Right kidney (tissue), 1 donor: ENCODE data around the gene CFAP52.
"Not testable (repeated sequence)": the region's sequence is repeated elsewhere in the genome, so short reads cannot be mapped to it uniquely, and the experiment has no call there.

Source experiments
- DNase-seq: peaks from one replicate; pipeline ENCODE4 v3.0.0-alpha.2; 2016

Gene CFAP52

DNA sequence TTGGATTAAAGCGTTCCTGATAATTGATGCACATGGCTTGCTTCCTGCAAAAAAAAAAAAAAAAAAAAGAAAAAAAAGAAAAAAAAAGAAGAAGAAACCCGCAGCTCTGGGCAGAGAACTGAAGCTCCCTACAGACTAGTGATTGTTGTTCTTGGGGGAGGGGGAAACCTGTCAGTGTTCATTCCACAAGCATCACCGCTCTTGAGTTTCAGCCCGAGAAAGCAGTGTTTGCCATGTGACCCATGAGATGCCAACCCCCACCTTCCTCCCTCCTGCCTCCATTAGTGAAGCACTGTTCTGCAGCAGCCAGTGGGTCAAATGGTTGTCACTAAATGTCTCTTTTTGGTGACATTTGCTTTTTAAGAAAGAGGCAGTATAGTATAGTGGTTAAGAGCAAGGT lies 70.6 kb downstream of the CFAP52 start:
- no peak for DNase-seq

DNA sequence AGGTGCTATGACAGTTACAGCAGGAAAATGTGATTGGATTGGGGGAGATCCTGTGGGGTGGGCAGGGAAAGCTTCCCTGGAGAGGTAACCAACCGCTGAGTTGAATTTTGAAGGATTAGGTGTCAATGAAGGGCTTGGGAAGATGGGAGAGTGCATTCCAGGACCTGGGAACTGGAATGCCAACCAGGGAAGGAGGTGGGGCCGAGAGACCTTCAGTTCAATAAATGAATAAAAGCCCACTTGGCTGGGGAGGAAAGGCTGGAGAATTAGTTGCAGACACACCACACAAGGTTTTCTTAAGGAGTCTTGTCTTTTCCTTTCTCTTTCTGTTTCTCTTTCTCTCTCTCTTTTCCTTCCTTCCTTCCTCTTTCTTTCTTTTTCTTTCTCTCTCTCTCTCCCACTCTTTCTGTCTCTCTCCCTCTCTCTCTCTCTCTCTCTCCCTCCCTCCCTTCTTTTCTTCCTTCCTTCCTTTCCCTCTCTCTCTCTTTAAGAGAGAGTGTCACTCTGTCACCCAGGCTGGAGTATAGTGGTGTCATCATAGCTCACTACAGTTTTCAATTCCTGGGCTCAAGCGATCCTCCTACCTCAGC lies 72.2 kb downstream of the CFAP52 start:
- no peak for DNase-seq

DNA sequence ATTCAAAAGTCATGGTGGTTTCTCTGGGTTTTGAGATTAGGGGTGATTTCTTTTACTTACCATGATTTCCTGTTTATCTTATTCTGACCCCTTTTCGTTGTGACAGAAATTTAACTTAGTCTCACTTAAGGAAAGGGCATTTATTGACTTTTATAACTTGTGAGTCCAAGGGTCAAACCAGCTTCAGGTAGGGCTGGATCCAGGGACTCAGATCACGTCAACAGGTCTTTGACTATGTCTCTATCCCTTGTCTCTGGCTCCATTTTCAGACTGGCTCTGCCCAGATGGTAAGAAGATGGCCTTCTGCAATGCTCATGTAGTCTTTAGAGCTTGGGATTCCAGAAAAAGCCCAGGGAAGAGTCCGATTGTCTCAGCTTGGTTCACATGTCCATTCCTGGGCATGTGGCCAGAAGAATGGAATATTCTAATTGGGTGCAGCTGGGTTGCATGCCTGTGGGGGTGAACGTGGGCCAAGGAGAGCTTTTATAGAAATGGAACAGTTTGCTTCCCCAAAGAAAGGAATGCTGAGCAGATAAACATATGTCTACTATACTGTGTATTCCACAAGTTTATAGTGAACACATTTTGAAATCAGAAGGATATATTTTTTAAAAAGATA lies 82.3 kb downstream of the CFAP52 start:
- no peak for DNase-seq

DNA sequence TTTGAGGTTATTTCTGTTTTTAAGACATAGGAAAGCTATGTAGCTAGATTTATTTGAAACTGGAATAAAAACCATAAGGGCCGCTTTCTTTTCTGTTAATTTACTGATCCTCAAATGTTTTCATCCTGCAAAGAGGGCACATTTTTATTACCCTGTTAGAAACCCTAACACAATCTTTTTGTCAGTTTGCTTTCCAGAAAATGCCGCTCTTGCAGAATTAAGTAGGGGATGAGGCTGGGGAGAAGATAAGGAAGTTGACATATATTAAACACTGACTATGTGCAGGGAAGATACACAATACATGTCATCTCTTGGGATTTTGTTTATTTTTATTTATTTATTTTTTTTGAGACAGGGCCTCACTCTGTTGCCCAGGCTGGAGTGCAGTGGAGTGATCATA lies 84.6 kb downstream of the CFAP52 start:
- DNase-seq: no peak

DNA sequence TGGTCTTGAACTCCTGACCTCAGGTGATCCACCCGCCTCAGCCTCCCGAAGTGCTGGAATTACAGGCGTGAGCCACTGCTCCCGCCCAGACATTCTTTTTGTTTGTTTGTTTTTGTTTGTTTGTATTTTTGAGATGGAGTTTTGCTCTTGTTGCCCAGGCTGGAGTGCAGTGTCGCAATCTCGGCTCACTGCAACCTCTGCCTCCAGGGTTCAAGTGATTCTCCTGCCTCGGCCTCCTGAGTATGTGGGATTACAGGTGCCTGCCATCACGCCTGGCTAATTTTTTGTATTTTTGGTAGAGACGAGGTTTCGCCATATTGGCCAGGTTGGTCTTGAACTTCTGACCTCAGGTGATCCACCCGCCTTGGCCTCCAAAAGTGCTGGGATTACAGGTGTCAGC lies 87.1 kb downstream of the CFAP52 start:
- DNase-seq: not testable (repeated sequence)

DNA sequence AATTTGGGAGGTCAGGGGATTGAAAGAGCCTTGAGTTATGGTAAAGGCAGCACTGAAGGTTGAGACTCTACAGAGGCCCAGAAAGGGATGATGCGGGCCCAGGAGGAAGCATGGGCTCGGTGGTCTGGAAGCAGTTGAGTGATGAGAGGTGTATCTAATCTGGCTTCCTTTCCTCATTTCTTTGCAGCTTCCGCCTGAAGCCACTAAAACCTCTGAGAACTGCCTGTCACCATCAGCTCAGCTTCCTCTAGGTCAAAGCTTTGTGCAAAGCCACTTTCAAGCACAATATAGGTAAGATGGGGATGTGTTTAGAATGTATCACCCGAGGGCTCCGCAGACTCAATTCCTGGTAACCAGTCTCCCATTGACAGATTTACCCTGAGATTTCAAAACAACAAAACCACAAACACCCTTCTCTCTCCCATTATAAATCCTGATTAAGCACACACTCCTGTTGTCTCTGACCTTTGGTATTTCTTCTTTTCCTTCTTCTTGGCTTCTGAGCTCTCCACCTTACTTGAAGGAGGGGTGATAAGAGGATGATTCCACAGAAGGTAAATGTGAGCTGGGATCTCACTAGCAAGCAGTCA lies 90.1 kb downstream of the CFAP52 start:
- no peak for DNase-seq

DNA sequence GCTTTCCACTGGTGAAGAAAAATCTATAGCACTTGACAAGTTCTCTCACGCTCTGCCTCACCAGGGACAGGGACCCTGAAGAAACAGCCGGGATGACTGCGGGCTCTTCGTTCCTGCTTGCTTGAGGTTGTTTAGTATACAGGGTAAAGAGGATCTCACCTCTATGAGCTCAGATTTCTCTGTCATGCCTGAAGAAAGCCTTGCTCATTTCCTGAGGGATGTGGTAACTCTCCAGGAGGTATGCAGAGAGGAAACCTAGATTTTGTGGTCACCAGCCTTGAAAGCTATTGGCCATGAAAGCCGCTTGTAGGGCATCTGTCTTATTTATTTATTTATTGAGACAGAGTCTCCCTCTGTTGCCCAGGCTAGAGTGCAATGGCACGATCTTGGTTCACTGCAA lies 92.1 kb downstream of the CFAP52 start:
- no peak for DNase-seq

DNA sequence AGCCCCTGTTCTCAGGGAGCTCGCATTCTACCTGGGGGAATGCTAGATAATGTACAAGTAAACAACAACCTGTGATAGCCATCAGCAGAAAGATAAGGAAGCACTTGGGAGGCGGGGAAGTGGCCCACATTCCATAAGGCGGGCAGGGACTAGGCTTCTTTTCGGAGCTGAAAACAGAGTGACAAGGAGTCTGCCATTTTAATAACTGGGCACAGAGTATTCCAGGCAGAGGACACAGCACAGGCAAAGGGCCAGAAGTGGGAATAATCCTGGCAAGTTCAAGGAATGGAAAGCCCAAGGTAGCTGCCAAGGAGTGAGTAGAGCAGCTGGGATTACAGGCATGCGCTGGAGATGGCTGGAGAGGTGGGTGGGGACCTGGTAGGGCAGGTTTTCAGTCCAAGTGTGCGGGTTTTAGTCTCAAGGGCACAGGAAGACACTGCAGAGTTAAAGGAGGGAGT lies 93.1 kb downstream of the CFAP52 start:
- DNase-seq: no peak

DNA sequence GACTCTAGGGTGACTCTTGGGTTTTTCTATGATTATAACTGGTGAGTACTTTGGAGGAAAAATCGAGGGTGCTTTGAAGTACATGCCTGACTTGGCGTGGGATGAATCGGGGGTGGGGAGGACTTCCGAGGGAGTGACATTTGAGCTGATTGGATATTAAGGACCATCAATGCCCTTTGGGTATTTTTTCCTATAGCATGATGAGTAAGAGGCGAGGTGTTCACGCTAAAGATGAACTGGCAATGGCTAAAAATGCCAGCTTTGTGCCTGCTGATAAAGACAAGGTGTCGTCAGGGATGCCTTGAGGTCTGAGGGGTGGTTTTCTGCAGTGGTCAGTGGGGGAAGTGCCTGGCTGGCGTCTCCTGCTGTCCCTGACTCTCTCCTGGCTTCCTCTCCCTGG lies 94.2 kb downstream of the CFAP52 start:
- DNase-seq: no peak

DNA sequence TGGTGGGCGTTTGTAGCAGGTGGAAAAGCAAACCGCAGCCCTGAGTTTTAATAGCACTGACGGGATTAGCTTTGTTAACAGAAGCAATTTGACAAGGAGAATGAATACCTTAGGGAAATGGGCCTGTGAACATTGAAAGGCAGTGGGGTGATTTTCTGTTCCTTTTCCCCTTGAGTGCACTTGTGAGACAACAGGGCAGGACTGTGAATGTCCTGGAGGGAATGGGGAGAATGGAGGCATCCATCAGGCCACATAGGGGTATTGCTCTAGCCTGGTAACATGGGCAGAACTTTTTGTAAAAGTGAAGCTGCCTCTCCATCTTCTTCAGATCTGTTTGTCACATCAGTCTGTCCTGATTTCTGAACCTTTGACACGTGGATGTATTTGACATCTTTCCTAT lies 95.1 kb downstream of the CFAP52 start:
- no peak for DNase-seq

DNA sequence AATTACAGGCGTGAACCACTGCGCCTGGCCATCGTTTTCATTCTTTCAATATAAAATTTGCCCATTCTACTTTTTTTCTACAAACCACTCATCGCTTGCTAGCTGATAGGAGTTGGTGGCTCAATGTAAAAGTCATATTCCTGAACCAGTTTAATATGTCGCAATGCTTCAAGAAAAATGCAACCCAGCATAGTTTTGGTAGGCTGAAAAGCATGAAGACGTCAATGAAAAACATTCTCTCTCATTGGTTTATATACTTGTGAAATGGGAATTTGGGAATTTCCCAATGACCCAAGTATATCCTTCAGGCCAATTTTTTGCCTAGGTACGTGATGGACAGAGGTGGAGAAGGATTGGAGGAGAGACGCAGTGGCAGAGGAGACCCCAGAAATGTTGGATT lies 95.8 kb downstream of the CFAP52 start:
- DNase-seq: no peak

DNA sequence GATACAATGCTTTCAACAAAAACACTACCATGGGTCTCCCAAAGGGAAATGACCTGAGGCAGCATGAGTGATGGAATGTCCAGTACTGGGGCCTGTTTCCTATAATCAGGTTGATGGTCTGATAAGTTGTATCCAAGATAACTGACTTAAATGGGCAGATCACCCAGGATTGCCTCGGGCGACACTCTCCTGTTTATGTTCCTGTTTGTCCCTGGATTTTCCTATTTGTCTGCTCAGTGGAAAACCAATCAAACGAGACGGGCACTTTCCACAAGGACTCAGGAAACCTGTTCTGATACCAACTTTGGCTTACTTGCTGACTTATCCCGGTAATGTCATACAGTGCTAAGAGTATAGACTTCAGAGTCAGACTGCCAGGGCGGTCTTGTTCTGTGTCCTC lies 96.2 kb downstream of the CFAP52 start:
- DNase-seq: no peak

DNA sequence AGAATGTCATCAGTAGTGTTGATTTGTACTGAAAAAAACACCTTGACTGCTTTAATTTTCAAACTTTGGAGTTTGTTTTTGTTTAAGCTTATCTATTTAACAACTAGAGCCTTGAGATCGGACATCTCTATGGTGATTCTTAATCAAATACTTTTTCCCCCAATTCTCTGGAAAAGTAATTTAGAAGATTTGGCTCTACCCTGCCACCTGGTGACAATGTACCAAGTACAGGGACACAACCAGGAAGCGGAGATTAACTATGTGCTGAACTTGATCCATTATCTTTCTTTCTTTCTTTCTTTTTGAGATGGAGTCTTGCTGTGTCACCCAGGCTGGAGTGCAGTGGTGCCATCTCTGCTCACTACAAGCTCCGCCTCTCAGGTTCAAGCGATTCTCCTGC lies 99.6 kb downstream of the CFAP52 start:
- DNase-seq: no peak

DNA sequence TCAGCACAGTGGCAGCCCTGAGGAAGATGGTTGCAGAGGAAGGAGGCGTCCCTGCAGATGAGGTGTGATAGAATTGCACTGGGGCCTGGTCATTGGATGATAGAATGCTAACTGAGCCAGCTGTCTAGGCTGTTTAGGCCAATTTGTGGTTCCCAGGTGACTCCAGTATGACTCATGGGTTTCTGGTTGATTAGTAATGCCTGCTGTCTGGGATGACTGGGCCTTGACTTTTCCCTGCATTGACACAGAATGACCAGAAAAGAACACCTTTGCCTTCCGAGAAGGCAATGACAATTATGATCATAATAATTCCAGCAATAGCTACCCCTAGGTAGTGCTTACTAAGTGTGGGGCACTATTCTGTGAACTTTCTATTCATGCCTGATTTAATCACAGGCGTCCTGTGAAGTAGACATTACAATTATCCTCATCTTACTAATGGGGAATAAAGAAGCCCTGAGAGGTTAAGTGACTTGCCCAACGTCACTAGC lies 100.4 kb downstream of the CFAP52 start:
- no peak for DNase-seq

DNA sequence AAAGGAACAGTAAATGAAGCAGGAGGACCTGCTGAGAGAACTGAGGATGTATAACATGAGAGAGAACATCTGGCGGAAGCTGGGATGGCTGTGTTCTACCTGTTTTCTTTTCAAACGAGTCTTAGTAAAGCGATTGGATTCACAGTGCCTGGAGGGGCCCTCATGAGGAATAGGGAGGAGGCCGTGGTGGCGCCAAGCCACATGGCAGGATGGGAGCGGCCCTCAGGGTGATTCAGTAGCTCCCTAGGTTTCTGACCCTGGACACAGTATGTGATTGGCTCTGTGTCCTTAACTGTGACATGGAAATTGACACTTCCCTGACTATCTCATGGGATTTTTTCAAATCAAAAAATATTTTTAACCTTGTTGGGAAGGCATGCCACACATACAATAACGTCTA lies 101.0 kb downstream of the CFAP52 start:
- no peak for DNase-seq

DNA sequence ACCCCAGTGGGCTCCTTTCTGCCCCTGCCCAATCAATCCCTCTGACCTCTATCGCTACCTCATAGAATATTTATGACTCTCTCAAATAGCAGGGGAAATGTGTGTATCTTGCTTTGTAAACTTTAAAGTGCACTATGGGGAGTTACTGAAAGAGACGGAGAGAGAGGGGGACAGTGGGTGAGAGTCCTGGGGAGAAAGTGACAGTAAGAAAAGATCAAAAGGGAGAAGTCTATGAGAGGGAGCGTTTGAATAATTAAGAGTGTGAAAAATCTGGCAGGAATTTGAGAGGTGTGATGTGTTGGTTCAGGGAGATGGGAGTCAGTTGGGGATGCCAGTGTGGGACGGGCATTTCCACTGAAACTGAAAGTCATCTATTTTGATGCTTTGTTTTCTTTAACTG lies 101.5 kb downstream of the CFAP52 start:
- DNase-seq: no peak

DNA sequence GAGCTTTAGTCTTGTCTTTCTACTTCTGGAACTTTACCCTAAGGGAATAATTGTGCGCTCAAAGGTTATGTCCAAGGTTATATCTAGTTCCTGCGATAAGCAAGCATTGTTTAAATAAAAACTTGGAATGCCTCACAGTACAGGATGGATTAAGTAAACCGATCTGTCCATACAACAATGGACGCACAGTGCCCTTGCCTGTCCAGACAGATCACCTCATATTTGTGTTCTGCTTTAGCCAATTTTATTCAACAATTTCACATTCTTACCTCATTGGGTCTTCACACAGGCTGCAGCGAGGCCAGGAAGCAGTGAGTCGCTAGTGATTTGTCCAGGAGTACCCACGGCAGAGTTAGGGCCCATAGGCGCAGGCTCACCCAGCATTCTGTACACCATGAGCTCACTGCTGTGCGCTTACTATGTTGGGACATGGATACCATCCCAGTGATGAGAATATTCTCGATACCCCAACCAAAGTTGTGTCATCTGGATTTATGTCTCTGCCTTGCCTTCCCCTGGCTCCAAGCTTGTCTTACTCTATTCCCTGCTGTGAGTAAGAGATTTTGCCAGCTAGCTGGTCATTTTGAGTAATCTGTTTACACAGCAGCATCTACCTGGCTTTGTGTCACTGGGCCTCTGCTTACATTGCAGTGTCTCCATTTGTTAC lies 108.6 kb downstream of the CFAP52 start:
- DNase-seq: no peak
